SU-DHL-6 (cell line): ENCODE measurements around the gene PDGFC.

Source experiments
- CTCF ChIP-seq: fragments of 200-600 bp; sonication (generic); IDR thresholded peaks from one replicate; pipeline ENCODE4 v1.5.1; 2017; ENCODE audit warnings: antibody characterized with exemption, mild to moderate bottlenecking, low read length, moderate library complexity; ENCODE audit not compliant: insufficient read depth, poor library complexity, severe bottlenecking
- EZH2phosphoT487 ChIP-seq: fragments of 200-600 bp; sonication (generic), shearing (Covaris generic); conservative IDR thresholded peaks from 2 replicates; pipeline ENCODE4 v1.6.1; 2018; ENCODE audit warnings: mild to moderate bottlenecking, antibody characterized with exemption, low read length, moderate library complexity, mixed read lengths

DNA sequence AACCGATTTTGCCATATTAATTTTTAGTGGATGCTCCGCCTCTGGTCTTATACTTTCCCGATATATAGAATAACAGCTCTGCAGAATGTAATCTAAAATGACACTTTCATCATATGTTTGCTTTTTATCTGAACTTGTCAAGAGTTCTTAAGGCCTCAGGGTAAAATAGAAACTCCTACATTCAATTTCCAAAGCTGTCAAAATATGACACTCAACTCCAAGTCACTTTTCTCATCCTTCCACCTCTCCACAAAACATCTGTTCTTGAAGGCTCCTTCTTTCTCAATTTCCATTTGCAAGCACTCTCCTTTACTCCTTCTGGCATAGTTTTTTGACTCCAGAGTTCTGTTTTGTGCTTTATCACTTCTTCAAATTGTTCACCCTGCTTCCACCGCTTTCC is 242.2 kb downstream of the PDGFC start:
- TF ChIP-seq CTCF (no peak), EZH2phosphoT487 (no peak)
